ENCODE results near the gene ALAD.

The ALAD gene

DNA sequence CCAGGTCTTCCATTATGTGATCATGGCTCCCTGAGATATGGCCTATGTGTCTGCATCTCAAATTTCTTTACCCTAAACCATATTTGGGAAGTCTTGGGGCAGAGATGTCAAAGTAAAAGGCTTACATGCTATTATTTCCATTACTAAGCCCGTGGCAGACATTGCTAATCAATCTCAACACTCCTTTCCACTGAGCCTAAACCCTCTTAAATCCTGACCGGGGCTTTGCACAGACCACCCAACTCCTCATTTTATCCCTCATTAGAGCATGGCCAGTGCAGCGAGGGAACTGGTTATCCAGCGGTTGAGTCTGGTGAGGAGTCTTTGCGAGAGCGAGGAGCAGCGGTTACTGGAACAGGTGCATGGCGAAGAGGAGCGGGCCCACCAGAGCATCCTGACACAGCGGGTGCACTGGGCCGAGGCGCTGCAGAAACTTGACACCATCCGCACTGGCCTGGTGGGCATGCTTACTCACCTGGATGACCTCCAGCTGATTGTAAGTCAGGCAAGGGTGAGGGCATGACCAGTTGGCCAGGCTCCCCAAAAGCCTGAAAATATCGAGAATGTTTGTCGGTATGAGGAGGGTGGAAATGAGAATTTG is 40.7 kb downstream of the ALAD start:
- DNase-seq (ENCODE audit: low read depth) = no peak
- TF ChIP-seq, protein P1, sequence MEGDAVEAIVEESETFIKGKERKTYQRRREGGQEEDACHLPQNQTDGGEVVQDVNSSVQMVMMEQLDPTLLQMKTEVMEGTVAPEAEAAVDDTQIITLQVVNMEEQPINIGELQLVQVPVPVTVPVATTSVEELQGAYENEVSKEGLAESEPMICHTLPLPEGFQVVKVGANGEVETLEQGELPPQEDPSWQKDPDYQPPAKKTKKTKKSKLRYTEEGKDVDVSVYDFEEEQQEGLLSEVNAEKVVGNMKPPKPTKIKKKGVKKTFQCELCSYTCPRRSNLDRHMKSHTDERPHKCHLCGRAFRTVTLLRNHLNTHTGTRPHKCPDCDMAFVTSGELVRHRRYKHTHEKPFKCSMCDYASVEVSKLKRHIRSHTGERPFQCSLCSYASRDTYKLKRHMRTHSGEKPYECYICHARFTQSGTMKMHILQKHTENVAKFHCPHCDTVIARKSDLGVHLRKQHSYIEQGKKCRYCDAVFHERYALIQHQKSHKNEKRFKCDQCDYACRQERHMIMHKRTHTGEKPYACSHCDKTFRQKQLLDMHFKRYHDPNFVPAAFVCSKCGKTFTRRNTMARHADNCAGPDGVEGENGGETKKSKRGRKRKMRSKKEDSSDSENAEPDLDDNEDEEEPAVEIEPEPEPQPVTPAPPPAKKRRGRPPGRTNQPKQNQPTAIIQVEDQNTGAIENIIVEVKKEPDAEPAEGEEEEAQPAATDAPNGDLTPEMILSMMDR (IDR thresholded peaks at IDR 0.05; ENCODE audit: insufficient read depth, low read depth, low read length, missing control alignments) = no peak
- no peak overlapping the region for H3K4me3 ChIP-seq (ENCODE audit: low read depth, low read length)

DNA sequence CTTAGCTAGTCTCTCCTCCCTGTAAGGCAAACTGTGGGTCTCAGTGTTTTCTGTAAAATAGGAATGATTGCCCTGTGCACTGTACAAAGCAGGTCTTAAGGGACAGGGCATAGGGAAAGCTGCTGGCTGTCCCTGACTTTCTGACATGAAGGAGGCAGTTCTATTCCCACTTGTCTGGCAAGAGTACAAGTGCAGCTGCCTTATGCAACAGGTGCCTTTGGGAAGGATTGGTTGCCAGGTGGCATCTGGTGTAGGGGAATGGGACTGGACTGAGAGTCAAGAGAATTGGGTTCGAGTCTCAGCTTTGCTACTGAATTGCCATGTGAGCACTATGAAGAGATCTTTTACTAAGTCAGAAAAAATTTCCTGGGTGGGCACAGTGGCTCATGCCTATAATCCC is 41.7 kb downstream of the ALAD start:
- TF ChIP-seq, protein P1 (IDR thresholded peaks at IDR 0.05; ENCODE audit: insufficient read depth, low read depth, low read length, missing control alignments) = no peak
- DNase-seq (ENCODE audit: low read depth) = no peak
- no peak overlapping the region for H3K4me3 ChIP-seq (ENCODE audit: low read depth, low read length)

DNA sequence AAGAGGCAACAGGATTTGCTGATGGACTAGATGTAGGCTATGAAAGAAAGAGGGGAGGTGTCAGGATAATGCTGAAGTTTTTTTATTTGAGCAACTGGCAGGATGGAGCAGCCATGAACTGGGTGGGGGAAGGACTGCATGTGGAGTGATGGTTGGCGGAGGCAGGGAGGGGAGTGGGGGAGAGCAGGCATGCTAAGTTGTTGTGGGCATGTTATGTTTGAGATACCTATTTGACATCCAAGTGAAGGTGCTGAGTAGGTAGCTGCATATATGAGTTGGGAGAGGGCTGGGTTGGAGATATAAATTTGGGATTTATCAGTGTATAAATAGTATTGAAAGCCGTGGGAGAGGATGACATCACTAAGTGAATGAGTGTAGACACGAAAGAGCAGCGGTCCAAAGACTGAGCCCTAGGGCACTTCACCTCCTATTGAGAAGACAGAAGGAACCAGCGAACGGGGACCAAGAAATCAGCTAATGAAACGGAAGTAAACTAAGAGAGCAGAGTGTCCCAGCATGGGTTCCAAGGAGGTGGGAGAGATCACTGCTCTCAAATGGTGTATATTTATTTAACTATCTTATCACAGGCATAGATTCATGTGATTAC is 44.3 kb downstream of the ALAD start:
- no peak overlapping the region for H3K4me3 ChIP-seq (ENCODE audit: low read depth, low read length)
- no peak for DNase-seq (ENCODE audit: low read depth)
- TF ChIP-seq, protein P1 (IDR thresholded peaks at IDR 0.05; ENCODE audit: insufficient read depth, low read depth, low read length, missing control alignments) = no peak

DNA sequence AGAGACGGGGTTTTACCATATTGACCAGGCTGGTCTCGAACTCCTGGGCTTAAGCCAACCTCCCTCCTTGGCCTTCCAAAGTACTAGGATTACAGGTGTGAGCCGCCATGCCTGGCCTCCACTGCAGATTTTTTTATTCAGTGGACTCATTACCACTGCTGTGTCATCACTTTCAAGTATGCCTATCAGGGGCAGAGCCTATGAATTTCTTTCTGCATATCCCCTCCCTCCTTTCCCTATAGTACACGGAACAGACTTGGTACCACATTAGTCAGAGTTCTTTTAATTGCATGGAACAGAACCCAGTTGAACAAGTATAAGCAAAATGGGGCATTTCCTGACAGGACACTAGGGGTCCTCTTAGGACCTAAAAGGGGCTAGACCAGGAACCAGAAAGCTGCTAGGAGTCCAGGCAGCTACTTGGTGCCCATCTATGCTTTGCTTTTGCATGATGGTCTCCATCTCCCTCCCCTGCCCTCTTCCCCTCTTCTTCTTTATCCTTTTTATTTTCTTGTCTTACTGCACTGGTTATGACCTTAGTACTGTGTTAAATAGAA is 46.0 kb downstream of the ALAD start:
- TF ChIP-seq, protein P1 (IDR thresholded peaks at IDR 0.05; ENCODE audit: insufficient read depth, low read depth, low read length, missing control alignments) = peak; percentile 8
- H3K4me3 ChIP-seq (ENCODE audit: low read depth, low read length) = no peak overlapping the region
- DNase-seq (ENCODE audit: low read depth) = no peak

DNA sequence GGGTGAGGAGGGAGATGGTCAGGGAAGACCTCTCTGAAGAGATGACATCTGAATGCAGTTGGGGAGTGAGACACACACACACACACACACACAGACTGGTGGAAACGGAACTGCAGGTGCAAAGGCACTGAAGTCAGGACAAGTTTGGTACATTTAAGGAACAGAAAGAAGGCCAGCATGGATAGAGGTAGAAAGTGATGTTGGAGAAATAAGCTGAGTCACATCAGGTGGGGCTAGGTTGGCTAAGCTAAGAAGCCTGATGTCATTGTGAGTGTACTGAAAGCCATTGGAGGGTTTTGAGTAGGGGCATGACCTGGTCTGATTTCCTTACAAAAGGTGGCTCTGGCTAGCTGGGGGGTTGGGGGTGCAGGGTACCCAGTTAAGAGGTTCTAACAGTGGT is 48.7 kb downstream of the ALAD start:
- TF ChIP-seq, protein P1 (IDR thresholded peaks at IDR 0.05; ENCODE audit: insufficient read depth, low read depth, low read length, missing control alignments) = no peak
- H3K4me3 ChIP-seq (ENCODE audit: low read depth, low read length) = no peak overlapping the region
- no peak for DNase-seq (ENCODE audit: low read depth)

DNA sequence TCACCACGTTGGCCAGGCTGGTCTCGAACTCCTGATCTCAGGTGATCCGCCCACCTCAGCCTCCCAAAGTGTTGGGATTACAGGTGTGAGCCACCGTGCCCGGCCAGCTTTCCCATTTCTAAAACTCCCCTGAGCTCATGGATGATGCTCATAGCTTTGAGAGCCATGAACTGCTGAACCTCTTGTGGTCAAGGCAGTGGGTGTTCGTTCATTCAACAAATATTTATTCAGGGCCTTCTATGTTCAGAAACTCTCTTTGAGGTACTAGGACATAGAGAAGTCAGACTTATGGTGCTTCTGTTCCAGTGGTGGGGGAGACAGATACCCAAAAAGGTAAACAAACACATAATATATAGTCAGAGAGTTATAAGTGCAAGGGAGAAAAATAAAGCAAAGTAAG is 49.1 kb downstream of the ALAD start:
- no peak overlapping the region for H3K4me3 ChIP-seq (ENCODE audit: low read depth, low read length)
- no peak for DNase-seq (ENCODE audit: low read depth)
- TF ChIP-seq, protein P1 (IDR thresholded peaks at IDR 0.05; ENCODE audit: insufficient read depth, low read depth, low read length, missing control alignments) = no peak
